Caco-2 (cell line): ENCODE measurements around the gene CXCL13. TPM values are rescaled to one million over a fixed set of nuclear protein-coding genes. Genes with fewer than 3 reads are reported as not detected.
"Not testable (repeated sequence)": the region's sequence is repeated elsewhere in the genome, so short reads cannot be mapped to it uniquely, and the experiment has no call there.

Source experiments
- Bru-seq: library from RNA; stranded (reverse); fragments of 400-500 nt; gene quantifications from one replicate; lab custom pipeline; 2021; lab: Mats Ljungman, UMichigan
- BruChase-seq, 2 experiments: library from RNA; stranded (reverse); fragments of 400-500 nt; gene quantifications; one replicate each; lab custom pipeline; 2021; lab: Mats Ljungman, UMichigan
- BruUV-seq: library from RNA; stranded (reverse); fragments of 400-500 nt; replicated peaks from 2 replicates; lab custom pipeline; 2021; lab: Mats Ljungman, UMichigan
- CTCF ChIA-PET: fragments of 300-600 bp; sonication (Branson Sonifier 250); formaldehyde crosslinking; loops from one replicate; lab custom pipeline; 2022; ENCODE audit warnings: antibody characterized with exemption; lab: Charles Lee
- POLR2A ChIA-PET: fragments of 300-600 bp; sonication (Branson Sonifier 250); formaldehyde crosslinking; loops from one replicate; lab custom pipeline; 2022; ENCODE audit warnings: antibody characterized with exemption; lab: Charles Lee
- DNase-seq, 2 experiments: peaks; one replicate each; pipeline versions ENCODE4 v3.0.0 to v3.0.0-alpha.2; 2020 to 2022
- H3K27me3 ChIP-seq: replicated peaks from 2 replicates; pipeline ENCODE4 v1.6.0; 2011; ENCODE audit warnings: low read length; ENCODE audit not compliant: control insufficient read depth, insufficient read depth
- H3K36me3 ChIP-seq: 2 replicates; pipeline ENCODE4 v1.5.1; 2011; ENCODE audit warnings: low read length; ENCODE audit not compliant: control insufficient read depth, insufficient read depth
- H3K4me1 ChIP-seq: fragments of 250-450 bp; sonication (Bioruptor Pico); 2 replicates; pipeline ENCODE4 v1.5.1; 2020; ENCODE audit warnings: mild to moderate bottlenecking
- H3K4me3 ChIP-seq: 2 replicates; pipeline ENCODE4 v1.5.1; 2011; ENCODE audit warnings: low read depth, mild to moderate bottlenecking, control low read depth, low read length
- H3K9me3 ChIP-seq: fragments of 250-450 bp; sonication (Bioruptor Pico); 2 replicates; pipeline ENCODE4 v1.5.1; 2020; ENCODE audit warnings: mild to moderate bottlenecking, moderate library complexity
- H3K27ac Mint-ChIP-seq: one replicate; pipeline ENCODE4 v1.8.0; 2022; ENCODE audit warnings: mixed read lengths; ENCODE audit not compliant: unreplicated experiment
- H3K27me3 Mint-ChIP-seq: one replicate; pipeline ENCODE4 v1.8.0; 2022; ENCODE audit warnings: mixed read lengths; ENCODE audit not compliant: insufficient read depth, unreplicated experiment
- H3K36me3 Mint-ChIP-seq: one replicate; pipeline ENCODE4 v1.8.0; 2022; ENCODE audit warnings: mild to moderate bottlenecking, mixed read lengths; ENCODE audit not compliant: insufficient read depth, unreplicated experiment
- H3K4me1 Mint-ChIP-seq: one replicate; pipeline ENCODE4 v1.8.0; 2022; ENCODE audit warnings: low read depth, mixed read lengths; ENCODE audit not compliant: unreplicated experiment
- H3K4me3 Mint-ChIP-seq: one replicate; pipeline ENCODE4 v1.8.0; 2022; ENCODE audit warnings: mild to moderate bottlenecking, moderate library complexity, mixed read lengths; ENCODE audit not compliant: unreplicated experiment
- H3K9me3 Mint-ChIP-seq: one replicate; pipeline ENCODE4 v1.8.0; 2022; ENCODE audit warnings: mixed read lengths; ENCODE audit not compliant: unreplicated experiment
- CTCF ChIP-seq, 2 experiments: fragments of 200-600 bp in 1 of 2; IDR thresholded peaks; 1 replicate in 1 of 2; 2 replicates in 1 of 2; pipeline versions ENCODE4 v1.5.1 to v1.8.0; 2011 to 2022; ENCODE audit warnings: antibody characterized with exemption in 1 of 2, control low read depth in 1 of 2, inconsistent platforms in 1 of 2, low read depth in 1 of 2, low read length in 1 of 2, mild to moderate bottlenecking in 1 of 2, moderate library complexity in 1 of 2; ENCODE audit not compliant: insufficient read depth in 1 of 2, severe bottlenecking in 1 of 2, unreplicated experiment in 1 of 2
- intact Hi-C: fragments of 100-400 bp; cut with micrococcal nuclease; formaldehyde crosslinking; loops from one replicate; pipeline ENCODE4 v1.10.0; 2022; ENCODE audit not compliant: unreplicated experiment
- long read RNA-seq: library from polyadenylated mRNA; stranded (forward); transcript quantifications from one replicate; pipeline ENCODE4 v2.0.0, GENCODE V29; 2022
- total RNA-seq: library from RNA; stranded (reverse); gene quantifications from 2 replicates; pipeline ENCODE4 v1.2.3, GENCODE V29; 2022

Gene CXCL13, protein sequence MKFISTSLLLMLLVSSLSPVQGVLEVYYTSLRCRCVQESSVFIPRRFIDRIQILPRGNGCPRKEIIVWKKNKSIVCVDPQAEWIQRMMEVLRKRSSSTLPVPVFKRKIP
- total RNA-seq (not detected in 2 replicates), Bru-seq, nascent RNA (percentile 9 among the genes with signal in this experiment), BruChase-seq, experiment 1, labeled RNA remaining after a 2-hour chase (percentile 17 among the genes with signal in this experiment), BruChase-seq, experiment 2, labeled RNA remaining after a 6-hour chase (percentile 18 among the genes with signal in this experiment)
- long read RNA-seq, result 0 reads

- H3K4me3 Mint-ChIP-seq, result no peak within 1 kb of the TSS
- no peaks in the 10 kb centered on the region for H3K27me3 Mint-ChIP-seq
- intact Hi-C loops, result no loop called here
- no TSS peak for BruUV-seq
- H3K9me3 ChIP-seq, result no peaks in the 10 kb centered on the region
- no peak within 1 kb of the TSS for H3K27ac Mint-ChIP-seq
- ChIA-PET POLR2A (no interaction called here), CTCF (no interaction called here)
- no peaks in the 10 kb centered on the region for H3K36me3 ChIP-seq
- no peaks in the 10 kb centered on the region for H3K4me1 Mint-ChIP-seq
- no peak for TF ChIP-seq CTCF (IDR thresholded peaks at IDR 0.05; ENCODE audit: insufficient read depth in 1 of 2, low read depth in 1 of 2, low read length in 1 of 2, severe bottlenecking in 1 of 2, unreplicated experiment in 1 of 2)
- H3K9me3 Mint-ChIP-seq, result no peaks in the 10 kb centered on the region
- no peaks in the 10 kb centered on the region for H3K4me1 ChIP-seq
- H3K4me3 ChIP-seq, result no peak within 1 kb of the TSS
- DNase-seq, result no peak
- H3K27me3 ChIP-seq, result no peaks in the 10 kb centered on the region
- H3K36me3 Mint-ChIP-seq, result no peaks in the 10 kb centered on the region
These were observed at the start of gene CXCL13 for GRCh38 chr4:77605210-77605902. TSS of gene CXCL13 (plus strand) at chr4:77605820. CDS start at chr4:77605866, 46 bp downstream.

GRCh38 chr4:77560170-77560569 lies 45.5 kb upstream of the CXCL13 start:
- intact Hi-C loops, result no loop called here
- Histone ChIP-seq H3K4me3 (no peak overlapping the region), H3K4me1 (no peaks in the 10 kb centered on the region), H3K9me3 (peaks cover 9% of the 10 kb centered on the region), H3K36me3 (no peaks in the 10 kb centered on the region), H3K27me3 (no peaks in the 10 kb centered on the region)
- POLR2A ChIA-PET, result no interaction called here
- H3K36me3 Mint-ChIP-seq, result no peaks in the 10 kb centered on the region
- CTCF ChIA-PET, result interaction anchor here (0.6 kb wide), 1 partner anchor 189 kb away, joined by 3 read pairs; no protein-coding TSS in a partner anchor
- no peak overlapping the region for H3K27ac Mint-ChIP-seq
- no peak overlapping the region for H3K4me3 Mint-ChIP-seq
- no TSS peak for BruUV-seq
- no peaks in the 10 kb centered on the region for H3K4me1 Mint-ChIP-seq
- no peaks in the 10 kb centered on the region for H3K9me3 Mint-ChIP-seq
- no peak for TF ChIP-seq CTCF (IDR thresholded peaks at IDR 0.05; ENCODE audit: insufficient read depth in 1 of 2, low read depth in 1 of 2, low read length in 1 of 2, severe bottlenecking in 1 of 2, unreplicated experiment in 1 of 2)
- no peaks in the 10 kb centered on the region for H3K27me3 Mint-ChIP-seq
- DNase-seq, result no peak

DNA sequence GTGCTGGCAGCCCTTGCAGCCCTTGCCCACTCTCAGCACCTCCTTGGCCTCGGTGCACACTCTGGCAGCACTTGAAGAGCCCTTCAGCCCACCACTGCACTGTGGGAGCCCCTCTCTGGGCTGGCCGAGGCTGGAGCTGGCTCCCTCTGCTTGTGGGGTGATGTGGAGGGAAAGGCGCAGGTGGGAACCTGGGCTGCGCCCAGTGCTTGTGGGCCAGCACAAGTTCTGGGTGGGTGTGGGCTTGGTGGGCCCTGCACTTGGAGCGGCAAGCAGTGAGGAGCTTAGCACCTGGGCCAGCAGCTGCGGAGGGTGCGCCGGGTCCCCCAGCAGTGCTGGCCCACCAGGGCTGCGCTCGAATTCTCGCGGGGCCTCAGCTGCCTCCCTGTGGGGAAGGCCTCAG lies 43.9 kb upstream of the CXCL13 start:
- intact Hi-C loops, POLR2A ChIA-PET, H3K36me3 Mint-ChIP-seq, H3K27me3 ChIP-seq, H3K4me3 ChIP-seq, H3K36me3 ChIP-seq, H3K9me3 Mint-ChIP-seq, H3K4me1 ChIP-seq, DNase-seq, H3K4me3 Mint-ChIP-seq, H3K9me3 ChIP-seq, H3K27me3 Mint-ChIP-seq, H3K27ac Mint-ChIP-seq, CTCF ChIA-PET, BruUV-seq, H3K4me1 Mint-ChIP-seq: not testable (repeated sequence)
